ENCODE measurements around the gene SEC24D.

The SEC24D gene

GRCh38 chr4:118736900-118737299 is 99.0 kb downstream of the SEC24D start:
- peaks cover 75% of the 10 kb centered on the region for H3K36me3 ChIP-seq (ENCODE audit: control insufficient read depth, insufficient read depth, low read length)
- no peak overlapping the region for H3K4me3 ChIP-seq (ENCODE audit: extremely low read depth, insufficient read depth, low read length, poor library complexity, severe bottlenecking)
- H3K9me3 ChIP-seq (ENCODE audit: control insufficient read depth, low read length): no peaks in the 10 kb centered on the region
- H3K27ac ChIP-seq (ENCODE audit: low read depth, low read length, severe bottlenecking): no peak overlapping the region
- H3K4me1 ChIP-seq (ENCODE audit: control insufficient read depth, insufficient read depth, low read length, poor library complexity, severe bottlenecking): no peaks in the 10 kb centered on the region

- Histone ChIP-seq H3K4me3 (ENCODE audit: extremely low read depth, insufficient read depth, low read length, poor library complexity, severe bottlenecking) (no peak overlapping the region), H3K27ac (ENCODE audit: low read depth, low read length, severe bottlenecking) (no peak overlapping the region), H3K4me1 (ENCODE audit: control insufficient read depth, insufficient read depth, low read length, poor library complexity, severe bottlenecking) (no peaks in the 10 kb centered on the region), H3K9me3 (ENCODE audit: control insufficient read depth, low read length) (no peaks in the 10 kb centered on the region), H3K36me3 (ENCODE audit: control insufficient read depth, insufficient read depth, low read length) (peaks cover 76% of the 10 kb centered on the region)
- WGBS, 2 experiments (ENCODE audit: insufficient coverage in 2 of 2): 94% methylated on average over 3 of the region's 7 CpGs; no CpG with 5 or more reads in 1 of the 2 experiments
These were observed 101.3 kb downstream of the SEC24D start for GRCh38 chr4:118734491-118735205.

GRCh38 chr4:118732591-118733330 is 103.2 kb downstream of the SEC24D start:
- H3K27ac ChIP-seq (ENCODE audit: low read depth, low read length, severe bottlenecking): no peak overlapping the region

GRCh38 chr4:118730683-118731082 is 105.2 kb downstream of the SEC24D start:
- peaks cover 3% of the 10 kb centered on the region for H3K4me1 ChIP-seq (ENCODE audit: control insufficient read depth, insufficient read depth, low read length, poor library complexity, severe bottlenecking)
- no peaks in the 10 kb centered on the region for H3K9me3 ChIP-seq (ENCODE audit: control insufficient read depth, low read length)

More at GRCh38 chr4:118732591-118733330, 103.2 kb downstream of the SEC24D start:
- Histone ChIP-seq H3K9me3 (ENCODE audit: control insufficient read depth, low read length) (no peaks in the 10 kb centered on the region), H3K4me1 (ENCODE audit: control insufficient read depth, insufficient read depth, low read length, poor library complexity, severe bottlenecking) (peaks cover 3% of the 10 kb centered on the region), H3K4me3 (ENCODE audit: extremely low read depth, insufficient read depth, low read length, poor library complexity, severe bottlenecking) (no peak overlapping the region), H3K36me3 (ENCODE audit: control insufficient read depth, insufficient read depth, low read length) (peaks cover 73% of the 10 kb centered on the region)
- WGBS, 2 experiments (ENCODE audit: insufficient coverage in 2 of 2): 90% methylated on average over 2 of the region's 3 CpGs; no CpG with 5 or more reads in 1 of the 2 experiments

GRCh38 chr4:118729287-118730286 is 106.3 kb downstream of the SEC24D start:
- H3K36me3 ChIP-seq (ENCODE audit: control insufficient read depth, insufficient read depth, low read length): peaks cover 82% of the 10 kb centered on the region

More at GRCh38 chr4:118730683-118731082, 105.2 kb downstream of the SEC24D start:
- no peak overlapping the region for H3K4me3 ChIP-seq (ENCODE audit: extremely low read depth, insufficient read depth, low read length, poor library complexity, severe bottlenecking)
- no peak overlapping the region for H3K27ac ChIP-seq (ENCODE audit: low read depth, low read length, severe bottlenecking)
- peaks cover 82% of the 10 kb centered on the region for H3K36me3 ChIP-seq (ENCODE audit: control insufficient read depth, insufficient read depth, low read length)

GRCh38 chr4:118727360-118727759 is 108.6 kb downstream of the SEC24D start:
- Histone ChIP-seq H3K27ac (ENCODE audit: low read depth, low read length, severe bottlenecking) (no peak overlapping the region), H3K4me1 (ENCODE audit: control insufficient read depth, insufficient read depth, low read length, poor library complexity, severe bottlenecking) (peaks cover 3% of the 10 kb centered on the region), H3K4me3 (ENCODE audit: extremely low read depth, insufficient read depth, low read length, poor library complexity, severe bottlenecking) (no peak overlapping the region), H3K36me3 (ENCODE audit: control insufficient read depth, insufficient read depth, low read length) (peaks cover 78% of the 10 kb centered on the region), H3K9me3 (ENCODE audit: control insufficient read depth, low read length) (no peaks in the 10 kb centered on the region)
- 80 to 83% methylated on average over 1 of the region's 1 CpG for whole genome bisulfite sequencing, 2 experiments (ENCODE audit: insufficient coverage in 2 of 2)

More at GRCh38 chr4:118729287-118730286, 106.3 kb downstream of the SEC24D start:
- Histone ChIP-seq H3K4me3 (ENCODE audit: extremely low read depth, insufficient read depth, low read length, poor library complexity, severe bottlenecking) (no peak overlapping the region), H3K9me3 (ENCODE audit: control insufficient read depth, low read length) (no peaks in the 10 kb centered on the region), H3K27ac (ENCODE audit: low read depth, low read length, severe bottlenecking) (no peak overlapping the region), H3K4me1 (ENCODE audit: control insufficient read depth, insufficient read depth, low read length, poor library complexity, severe bottlenecking) (peaks cover 3% of the 10 kb centered on the region)
- 93 to 98% methylated on average over 5 of the region's 6 CpGs for WGBS, 2 experiments (ENCODE audit: insufficient coverage in 2 of 2)

- Histone ChIP-seq H3K4me1 (ENCODE audit: control insufficient read depth, insufficient read depth, low read length, poor library complexity, severe bottlenecking) (no peaks in the 10 kb centered on the region), H3K4me3 (ENCODE audit: extremely low read depth, insufficient read depth, low read length, poor library complexity, severe bottlenecking) (no peak overlapping the region), H3K9me3 (ENCODE audit: control insufficient read depth, low read length) (no peaks in the 10 kb centered on the region), H3K27ac (ENCODE audit: low read depth, low read length, severe bottlenecking) (no peak overlapping the region), H3K36me3 (ENCODE audit: control insufficient read depth, insufficient read depth, low read length) (peaks cover 59% of the 10 kb centered on the region)
- 94% methylated on average over 3 of the region's 3 CpGs; no CpG with 5 or more reads in 1 of the 2 experiments for WGBS, 2 experiments (ENCODE audit: insufficient coverage in 2 of 2)
These were observed 112.6 kb downstream of the SEC24D start for GRCh38 chr4:118723369-118723768.

- Histone ChIP-seq H3K36me3 (ENCODE audit: control insufficient read depth, insufficient read depth, low read length) (peaks cover 47% of the 10 kb centered on the region), H3K27ac (ENCODE audit: low read depth, low read length, severe bottlenecking) (no peak overlapping the region), H3K4me1 (ENCODE audit: control insufficient read depth, insufficient read depth, low read length, poor library complexity, severe bottlenecking) (no peaks in the 10 kb centered on the region), H3K9me3 (ENCODE audit: control insufficient read depth, low read length) (no peaks in the 10 kb centered on the region), H3K4me3 (ENCODE audit: extremely low read depth, insufficient read depth, low read length, poor library complexity, severe bottlenecking) (no peak overlapping the region)
- 100% methylated on average over 1 of the region's 1 CpG for whole genome bisulfite sequencing, 2 experiments (ENCODE audit: insufficient coverage in 2 of 2)
These were observed 114.2 kb downstream of the SEC24D start for GRCh38 chr4:118721752-118722151.

GRCh38 chr4:118718511-118719170 is 117.3 kb downstream of the SEC24D start:
- H3K27ac ChIP-seq (ENCODE audit: low read depth, low read length, severe bottlenecking): no peak overlapping the region
- H3K4me3 ChIP-seq (ENCODE audit: extremely low read depth, insufficient read depth, low read length, poor library complexity, severe bottlenecking): no peak overlapping the region
- peaks cover 24% of the 10 kb centered on the region for H3K36me3 ChIP-seq (ENCODE audit: control insufficient read depth, insufficient read depth, low read length)
- no peaks in the 10 kb centered on the region for H3K9me3 ChIP-seq (ENCODE audit: control insufficient read depth, low read length)
- 89 to 100% methylated on average over 2 to 3 of the region's 4 CpGs for WGBS, 2 experiments (ENCODE audit: insufficient coverage in 2 of 2)
- H3K4me1 ChIP-seq (ENCODE audit: control insufficient read depth, insufficient read depth, low read length, poor library complexity, severe bottlenecking): no peaks in the 10 kb centered on the region

GRCh38 chr4:118716304-118716703 is 119.6 kb downstream of the SEC24D start:
- H3K4me1 ChIP-seq (ENCODE audit: control insufficient read depth, insufficient read depth, low read length, poor library complexity, severe bottlenecking): no peaks in the 10 kb centered on the region
- no peaks in the 10 kb centered on the region for H3K9me3 ChIP-seq (ENCODE audit: control insufficient read depth, low read length)
- H3K27ac ChIP-seq (ENCODE audit: low read depth, low read length, severe bottlenecking): no peak overlapping the region
- 86 to 94% methylated on average over 1 to 2 of the region's 3 CpGs for WGBS, 2 experiments (ENCODE audit: insufficient coverage in 2 of 2)
- H3K4me3 ChIP-seq (ENCODE audit: extremely low read depth, insufficient read depth, low read length, poor library complexity, severe bottlenecking): no peak overlapping the region
- peaks cover 11% of the 10 kb centered on the region for H3K36me3 ChIP-seq (ENCODE audit: control insufficient read depth, insufficient read depth, low read length)
